GM12874 (cell line): Measurements from ENCODE around the gene OR6K2.

Experiments used
- CTCF ChIP-seq: IDR thresholded peaks from 2 replicates; pipeline ENCODE4 v1.5.1; 2011; ENCODE audit warnings: low read depth, mild to moderate bottlenecking, control low read depth, low read length, moderate library complexity; ENCODE audit not compliant: insufficient read depth

OR6K2 gene

GRCh38 chr1:158692356-158692755 lies 8.1 kb downstream of the OR6K2 start:
- no peak for TF ChIP-seq CTCF

- TF ChIP-seq CTCF, result no peak
Measured at GRCh38 chr1:158691907-158692306, 8.5 kb downstream of the OR6K2 start.

- TF ChIP-seq CTCF, result no peak
Measured at GRCh38 chr1:158689875-158690274, 10.6 kb downstream of the OR6K2 start.

DNA sequence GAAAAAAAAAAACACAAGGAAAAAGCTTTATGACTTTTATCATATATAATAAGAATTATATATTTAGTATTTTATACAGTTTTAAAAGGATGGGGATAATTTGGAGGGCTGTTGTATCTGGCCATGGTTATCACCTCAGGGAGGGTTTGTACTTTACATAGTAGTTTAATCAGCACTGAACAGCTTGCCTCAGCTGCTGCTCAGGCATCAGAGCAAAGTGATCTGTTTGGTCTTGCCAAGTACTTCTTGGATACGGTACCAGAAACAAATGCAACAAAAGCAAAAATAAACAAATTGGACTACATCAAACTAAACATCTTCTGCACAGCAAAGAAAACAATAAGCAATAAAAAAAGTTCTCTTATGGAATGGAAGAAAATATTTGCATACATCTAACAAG lies 11.3 kb downstream of the OR6K2 start:
- no peak for TF ChIP-seq CTCF

DNA sequence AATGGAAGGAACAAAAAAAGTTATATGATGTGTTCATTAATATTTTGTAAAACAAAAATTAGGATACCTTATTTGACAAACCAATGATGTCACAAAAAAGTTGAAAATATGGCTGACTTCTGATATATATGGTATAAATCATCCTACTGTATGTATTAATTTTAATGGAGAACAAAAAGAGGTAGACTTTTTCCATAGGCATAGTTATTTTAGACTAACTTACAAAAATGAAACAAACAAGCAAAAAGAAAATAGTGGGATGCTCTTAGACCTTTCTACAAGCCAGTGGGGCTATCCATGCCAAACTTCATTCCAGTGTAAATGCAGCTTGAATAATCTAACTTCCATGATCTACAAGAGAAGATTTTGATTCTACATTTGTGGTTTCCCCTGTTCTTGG lies 13.4 kb downstream of the OR6K2 start:
- TF ChIP-seq CTCF, result no peak

DNA sequence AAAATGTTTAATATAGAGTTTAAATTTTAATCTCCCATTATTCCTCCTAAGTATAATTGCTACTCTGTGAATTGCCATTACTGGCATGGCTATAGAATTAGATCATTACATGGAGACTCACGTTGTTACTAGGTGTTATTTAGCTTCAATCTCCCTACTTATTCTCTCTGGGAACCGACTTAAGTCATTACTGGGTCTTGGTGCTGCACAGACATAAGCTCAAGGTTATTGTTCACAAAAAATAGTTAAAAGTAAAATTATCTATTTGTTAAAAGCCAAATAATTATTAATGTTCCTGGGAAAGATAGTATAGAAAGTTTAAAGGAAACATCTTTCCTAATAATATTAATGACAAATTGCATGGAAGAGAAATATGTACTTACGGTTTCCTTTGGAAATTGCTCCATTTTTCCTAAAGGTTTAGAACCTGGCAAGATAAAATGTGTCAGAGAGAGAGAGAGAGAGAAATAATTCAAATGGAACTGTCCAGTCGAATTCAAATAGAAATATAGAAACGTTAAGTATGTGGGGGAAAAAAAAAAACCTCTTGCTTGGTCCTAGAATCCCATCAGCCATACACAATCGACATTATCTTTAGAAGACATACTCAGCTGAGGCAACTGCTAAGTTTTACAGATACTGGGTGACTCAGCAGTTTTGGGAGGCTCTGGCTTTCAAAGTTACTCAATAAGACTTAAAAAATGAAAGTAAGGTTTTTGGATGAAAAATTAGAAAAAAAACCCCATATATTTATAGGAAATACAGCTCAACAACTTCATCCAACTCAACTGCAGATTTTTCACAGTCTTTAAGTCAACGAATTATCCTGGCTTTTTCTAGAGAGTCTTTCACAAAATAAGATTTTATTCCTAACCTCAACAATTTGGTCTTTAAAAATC lies 14.1 kb downstream of the OR6K2 start, which contains the start of gene SPTA1:
Gene SPTA1, minus strand, starts transcription at position 605 of the 899 bp plus-strand sequence. Its CDS starts 198 bp downstream, at position 407.
- TF ChIP-seq CTCF, result no peak

DNA sequence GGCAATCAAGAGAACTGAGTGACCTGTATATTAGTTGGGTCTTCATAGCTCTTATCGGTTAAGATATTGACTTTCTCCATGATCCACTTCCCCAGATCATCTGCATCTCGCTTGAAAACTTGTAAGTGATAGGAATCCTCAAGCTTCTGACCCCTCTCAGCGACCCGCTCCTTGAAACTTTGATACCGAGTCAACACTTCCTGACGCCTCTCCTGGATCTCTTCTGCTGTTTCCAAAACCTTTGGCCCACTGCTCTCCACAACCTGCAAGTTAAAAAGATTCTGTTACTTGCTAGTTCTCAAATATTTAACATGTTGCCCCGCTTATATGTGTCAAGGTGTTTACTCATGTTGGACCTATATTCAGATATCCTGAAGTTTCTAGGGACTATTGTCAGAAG lies 15.4 kb downstream of the OR6K2 start:
- TF ChIP-seq CTCF, result no peak
